ENCODE measurements around the gene MAML2. TPM values are rescaled to one million over a fixed set of nuclear protein-coding genes. Genes with fewer than 3 reads are reported as not detected.

Gene MAML2
- total RNA-seq, 4 donors from 2014 or later, result 34.3 to 58.8 (median 56.0) TPM

DNA sequence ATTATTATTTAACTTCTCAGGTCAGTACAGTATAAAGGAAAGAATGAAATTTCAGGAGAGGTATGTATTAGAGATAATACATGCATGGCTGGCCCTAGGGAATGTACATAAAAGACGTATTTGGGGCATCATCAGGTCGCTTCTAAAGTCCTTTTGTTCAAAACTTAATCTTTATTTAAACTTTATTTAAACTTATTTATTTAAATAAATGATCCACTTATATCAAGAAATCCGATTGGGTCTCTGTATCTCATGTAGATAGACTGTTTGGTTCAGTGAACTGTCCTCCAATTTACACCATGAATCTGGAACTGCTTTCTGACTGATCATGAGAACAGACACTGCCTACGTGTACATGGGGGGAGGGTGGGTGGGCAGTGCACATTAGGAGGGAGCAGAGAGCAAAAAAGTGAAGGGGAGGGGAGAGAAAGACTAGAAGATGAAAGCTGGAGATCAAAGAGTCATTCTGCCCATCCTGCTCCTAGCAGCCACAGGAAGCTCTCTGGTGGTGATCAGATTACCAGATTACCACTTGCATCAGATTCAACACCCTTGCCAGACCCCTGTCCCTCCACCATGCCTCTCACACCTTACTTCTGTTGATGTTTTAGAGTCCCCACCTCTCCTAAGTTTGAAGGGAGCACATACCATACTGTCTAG, 327.0 kb downstream of the MAML2 start:
- TF ChIP-seq, protein P1, sequence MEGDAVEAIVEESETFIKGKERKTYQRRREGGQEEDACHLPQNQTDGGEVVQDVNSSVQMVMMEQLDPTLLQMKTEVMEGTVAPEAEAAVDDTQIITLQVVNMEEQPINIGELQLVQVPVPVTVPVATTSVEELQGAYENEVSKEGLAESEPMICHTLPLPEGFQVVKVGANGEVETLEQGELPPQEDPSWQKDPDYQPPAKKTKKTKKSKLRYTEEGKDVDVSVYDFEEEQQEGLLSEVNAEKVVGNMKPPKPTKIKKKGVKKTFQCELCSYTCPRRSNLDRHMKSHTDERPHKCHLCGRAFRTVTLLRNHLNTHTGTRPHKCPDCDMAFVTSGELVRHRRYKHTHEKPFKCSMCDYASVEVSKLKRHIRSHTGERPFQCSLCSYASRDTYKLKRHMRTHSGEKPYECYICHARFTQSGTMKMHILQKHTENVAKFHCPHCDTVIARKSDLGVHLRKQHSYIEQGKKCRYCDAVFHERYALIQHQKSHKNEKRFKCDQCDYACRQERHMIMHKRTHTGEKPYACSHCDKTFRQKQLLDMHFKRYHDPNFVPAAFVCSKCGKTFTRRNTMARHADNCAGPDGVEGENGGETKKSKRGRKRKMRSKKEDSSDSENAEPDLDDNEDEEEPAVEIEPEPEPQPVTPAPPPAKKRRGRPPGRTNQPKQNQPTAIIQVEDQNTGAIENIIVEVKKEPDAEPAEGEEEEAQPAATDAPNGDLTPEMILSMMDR (IDR thresholded peaks at IDR 0.05; ENCODE audit: low read depth), result no peak

DNA sequence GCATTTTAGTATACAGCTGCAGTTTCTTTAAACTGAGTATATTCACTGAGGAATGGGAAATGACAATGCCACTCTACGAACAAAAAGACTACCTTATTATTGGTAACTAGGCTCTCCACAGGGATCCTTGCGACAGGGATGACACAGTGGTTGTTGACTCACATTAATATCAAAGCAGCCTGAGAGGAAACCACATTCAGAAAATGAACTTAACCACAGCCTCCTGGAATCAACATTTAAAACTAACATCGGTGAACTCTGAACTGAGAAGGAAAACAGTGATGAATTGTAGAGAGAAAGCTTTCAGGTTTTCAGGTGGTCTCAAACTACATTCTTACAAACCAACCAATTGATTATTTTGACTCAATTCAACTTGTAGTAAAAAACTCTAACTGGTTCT, 328.8 kb downstream of the MAML2 start:
- TF ChIP-seq, protein P1 (IDR thresholded peaks at IDR 0.05; ENCODE audit: low read depth), result no peak

DNA sequence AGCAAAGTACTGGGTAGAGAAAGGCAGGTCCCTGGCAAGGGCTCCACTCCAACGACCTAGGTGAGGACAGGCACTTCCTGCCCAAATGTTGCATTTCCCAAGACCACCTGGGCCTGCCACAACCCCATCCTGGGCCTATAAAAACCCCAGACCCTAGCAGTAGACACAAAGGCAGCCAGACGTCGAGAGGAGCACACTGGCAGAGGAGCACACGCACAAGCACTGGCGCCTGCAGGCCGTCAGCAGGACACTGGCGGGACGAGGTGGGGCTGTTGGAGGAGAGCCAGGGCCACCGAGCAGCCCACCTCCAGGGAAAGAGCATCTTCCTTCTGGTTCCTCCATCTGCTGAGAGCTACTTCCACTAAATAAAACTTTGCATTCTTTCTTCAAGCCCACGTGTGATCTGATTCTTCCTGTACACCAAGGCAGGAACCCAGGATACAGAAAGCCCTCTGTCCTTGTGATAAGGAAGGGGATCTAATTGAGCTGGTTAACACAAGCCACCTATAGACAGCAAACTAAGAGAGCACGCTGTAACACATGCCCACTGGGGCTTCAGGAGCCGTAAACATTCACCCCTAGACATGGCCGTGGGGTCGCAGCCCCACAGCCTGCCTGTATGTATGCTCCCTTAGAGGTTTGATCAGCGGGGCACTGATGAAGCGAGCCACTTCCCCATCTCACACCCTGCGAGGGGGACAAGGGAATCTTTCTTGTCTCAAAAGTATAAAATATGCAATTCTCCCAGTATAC, 329.4 kb downstream of the MAML2 start:
- TF ChIP-seq, protein P1 (IDR thresholded peaks at IDR 0.05; ENCODE audit: low read depth), result no peak

DNA sequence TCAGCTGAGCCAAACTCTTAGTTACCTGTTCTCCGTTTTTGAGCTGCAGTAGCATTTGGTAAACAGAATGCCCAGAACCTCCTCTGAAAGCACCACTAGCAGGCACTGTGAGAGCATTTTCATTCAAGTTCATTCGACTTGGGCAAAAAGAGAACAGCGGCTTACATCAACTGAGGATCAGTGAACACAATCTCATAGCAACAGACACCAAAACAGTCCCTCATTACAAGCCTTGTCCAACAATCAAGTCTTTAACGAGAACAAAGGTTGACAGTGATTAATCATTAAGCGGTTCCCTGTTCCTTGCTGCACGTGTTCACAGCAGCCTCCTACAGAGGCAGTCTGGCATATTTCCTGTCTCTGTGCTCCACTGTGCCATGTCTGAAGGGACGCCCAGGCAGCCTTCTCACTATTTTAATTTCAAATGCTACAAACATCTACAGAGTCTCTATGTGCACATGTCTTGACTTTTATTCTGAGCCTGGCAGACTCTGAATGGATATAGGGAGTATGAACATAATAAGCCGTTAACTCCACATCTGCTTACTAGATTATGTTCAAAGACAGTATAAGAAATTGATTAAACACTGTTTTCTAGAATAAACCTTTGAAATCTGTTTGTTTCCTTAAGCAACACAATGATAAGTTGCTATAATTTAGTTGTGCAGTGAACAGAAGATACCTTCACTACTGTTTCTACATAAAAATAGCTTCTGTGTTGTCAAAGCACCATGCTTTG, 330.7 kb downstream of the MAML2 start:
- TF ChIP-seq, protein P1 (IDR thresholded peaks at IDR 0.05; ENCODE audit: low read depth), result no peak

DNA sequence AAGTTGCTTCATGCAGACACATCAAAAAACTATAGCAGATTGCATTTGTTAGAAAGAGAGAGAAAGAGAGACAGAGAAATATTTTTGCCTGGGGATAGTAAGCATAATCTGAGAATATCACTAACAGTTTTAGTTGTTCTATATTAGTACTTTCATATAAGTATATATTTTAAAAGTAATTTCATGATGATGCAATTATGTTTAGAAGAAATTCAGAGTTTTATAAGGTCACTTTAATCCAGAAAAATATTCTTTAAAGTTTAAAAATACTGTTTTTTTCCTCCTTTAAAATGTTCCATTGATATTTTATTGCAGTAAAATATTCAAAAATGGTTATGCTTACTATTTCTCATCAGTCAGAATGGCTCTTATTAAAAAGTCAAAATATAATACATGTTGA, 332.3 kb downstream of the MAML2 start:
- TF ChIP-seq, protein P1 (IDR thresholded peaks at IDR 0.05; ENCODE audit: low read depth), result no peak

DNA sequence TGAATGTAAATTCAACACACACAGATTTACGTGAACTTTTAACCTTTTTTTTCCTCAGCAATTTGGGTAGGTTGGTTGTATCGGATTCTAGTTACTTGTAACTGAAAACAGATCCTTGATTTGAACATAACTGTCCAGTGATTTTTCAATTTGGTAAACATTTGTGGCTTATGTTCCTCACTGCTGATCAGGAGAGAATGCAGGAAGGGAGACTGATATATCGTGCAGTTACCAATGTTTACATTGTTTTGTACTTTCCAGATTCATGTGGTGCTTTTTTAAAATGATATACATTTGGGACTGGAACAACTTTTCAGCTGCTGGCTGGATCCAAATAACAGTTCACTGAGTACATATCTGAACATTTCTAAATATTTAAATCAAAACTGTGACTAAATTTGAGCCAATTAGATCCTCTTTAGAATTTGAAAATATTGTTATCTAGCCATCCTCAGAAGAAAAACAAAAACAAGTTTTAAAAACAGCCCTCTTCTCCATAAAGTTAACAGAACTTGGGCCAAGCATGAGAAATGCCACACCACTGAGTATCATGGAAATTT, 334.8 kb downstream of the MAML2 start:
- TF ChIP-seq, protein P1 (IDR thresholded peaks at IDR 0.05; ENCODE audit: low read depth), result no peak

DNA sequence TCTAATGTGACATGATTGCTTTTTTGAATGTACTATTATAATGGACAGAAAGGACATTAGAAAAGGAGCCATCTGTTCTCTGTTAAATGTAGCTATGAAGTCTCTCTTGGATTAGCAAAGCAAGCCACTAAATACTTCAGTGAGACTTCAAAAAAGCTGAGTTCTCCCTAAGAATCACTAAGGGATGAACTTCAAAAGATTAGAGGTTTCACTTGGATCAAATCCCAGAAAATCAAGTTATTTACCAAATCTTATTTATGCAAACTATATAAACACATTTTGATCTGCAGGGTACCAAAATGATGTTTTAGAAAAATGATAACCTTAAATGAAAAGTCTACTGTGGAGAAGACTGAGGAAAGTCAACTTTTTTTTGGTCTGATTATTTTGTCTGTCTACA, 337.0 kb downstream of the MAML2 start:
- TF ChIP-seq, protein P1 (IDR thresholded peaks at IDR 0.05; ENCODE audit: low read depth), result no peak
